ENCODE results near the gene FBF1.
A peak's percentile ranks its signal among the peaks of the same experiment; 100 is the strongest.

Gene FBF1

DNA sequence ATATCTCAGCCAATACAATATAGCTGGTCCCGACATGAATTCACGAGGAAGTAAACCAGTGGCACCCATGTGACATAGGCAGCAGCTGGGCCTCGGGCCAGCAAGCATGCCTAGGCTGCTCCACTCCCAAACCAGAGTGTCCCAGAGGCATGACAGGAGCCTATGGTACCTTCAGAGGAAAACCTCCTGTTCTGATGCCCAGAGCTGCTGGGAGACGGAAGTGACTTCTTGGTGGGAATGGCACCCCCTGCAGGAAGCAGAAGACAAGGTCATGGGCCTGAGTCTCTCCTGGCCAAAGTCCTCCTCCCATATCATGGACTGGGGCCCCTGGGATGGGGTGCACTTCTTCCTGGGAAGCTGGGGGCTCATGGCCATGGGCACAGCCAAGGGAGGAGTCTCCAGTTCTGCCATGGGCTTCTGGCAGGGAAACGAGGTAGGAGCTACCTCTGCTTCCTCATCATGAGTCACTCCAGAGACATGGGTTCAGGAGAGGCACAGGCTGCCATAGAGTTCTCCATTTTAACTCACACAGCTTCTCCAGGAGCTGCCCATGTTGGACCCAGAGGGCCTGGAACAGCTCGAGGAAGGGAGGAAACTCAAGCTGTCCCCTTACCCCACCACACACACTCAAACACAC is 13.4 kb downstream of the FBF1 start:
- Mint-ChIP-seq H3K27ac (no peak overlapping the region), H3K36me3 (ENCODE audit: low read depth) (peaks cover 1% of the 10 kb centered on the region), H3K4me1 (ENCODE audit: low read depth) (no peaks in the 10 kb centered on the region), H3K27me3 (ENCODE audit: low read depth) (no peaks in the 10 kb centered on the region), H3K9me3 (no peaks in the 10 kb centered on the region), H3K4me3 (no peak overlapping the region)

DNA sequence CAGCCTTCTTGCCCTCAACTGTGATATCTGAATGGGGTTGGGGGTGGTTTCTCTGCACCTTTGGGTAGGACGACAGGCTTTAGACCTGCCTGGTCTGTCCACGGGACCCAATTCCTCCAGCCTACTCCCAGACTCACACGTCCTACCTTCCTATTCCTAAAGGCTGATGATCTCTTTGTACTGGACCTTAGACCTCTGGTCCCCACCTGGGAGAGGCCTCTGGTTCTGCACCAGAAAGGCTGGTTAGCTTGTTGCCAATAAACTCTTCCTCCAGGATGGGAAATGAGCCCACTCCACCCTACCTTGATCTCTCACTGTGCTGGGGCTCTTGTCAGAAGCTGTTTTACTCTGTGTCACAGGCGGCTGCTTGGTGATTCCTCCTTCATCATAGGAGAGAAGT is 14.4 kb downstream of the FBF1 start:
- no peaks in the 10 kb centered on the region for H3K27me3 Mint-ChIP-seq (ENCODE audit: low read depth)
- no peak overlapping the region for H3K27ac Mint-ChIP-seq
- peaks cover 1% of the 10 kb centered on the region for H3K36me3 Mint-ChIP-seq (ENCODE audit: low read depth)
- H3K4me3 Mint-ChIP-seq = no peak overlapping the region
- H3K4me1 Mint-ChIP-seq (ENCODE audit: low read depth) = no peaks in the 10 kb centered on the region
- no peaks in the 10 kb centered on the region for H3K9me3 Mint-ChIP-seq

DNA sequence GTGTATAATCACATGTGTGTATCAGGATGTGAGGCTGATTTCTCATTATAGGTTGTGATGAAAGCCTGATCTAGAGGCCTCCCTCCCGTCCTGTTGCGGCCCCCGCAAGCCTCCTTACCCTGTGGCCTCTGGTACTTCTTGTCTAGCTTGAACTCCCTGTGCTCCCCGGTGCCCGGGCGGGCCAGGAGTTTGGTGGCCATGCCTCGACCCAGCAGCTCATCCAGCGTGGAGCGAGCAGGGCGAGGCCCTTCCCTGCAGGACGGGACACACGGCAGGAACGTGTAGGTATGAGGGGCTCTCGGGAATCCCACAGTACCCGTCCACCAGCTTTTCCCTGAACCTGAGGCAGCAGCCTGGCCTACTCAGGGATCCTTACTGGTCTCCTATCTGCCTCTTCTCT is 14.9 kb downstream of the FBF1 start:
- Mint-ChIP-seq H3K27me3 (ENCODE audit: low read depth) (no peaks in the 10 kb centered on the region), H3K27ac (no peak overlapping the region), H3K4me1 (ENCODE audit: low read depth) (no peaks in the 10 kb centered on the region), H3K36me3 (ENCODE audit: low read depth) (peaks cover 1% of the 10 kb centered on the region), H3K4me3 (no peak overlapping the region), H3K9me3 (no peaks in the 10 kb centered on the region)

DNA sequence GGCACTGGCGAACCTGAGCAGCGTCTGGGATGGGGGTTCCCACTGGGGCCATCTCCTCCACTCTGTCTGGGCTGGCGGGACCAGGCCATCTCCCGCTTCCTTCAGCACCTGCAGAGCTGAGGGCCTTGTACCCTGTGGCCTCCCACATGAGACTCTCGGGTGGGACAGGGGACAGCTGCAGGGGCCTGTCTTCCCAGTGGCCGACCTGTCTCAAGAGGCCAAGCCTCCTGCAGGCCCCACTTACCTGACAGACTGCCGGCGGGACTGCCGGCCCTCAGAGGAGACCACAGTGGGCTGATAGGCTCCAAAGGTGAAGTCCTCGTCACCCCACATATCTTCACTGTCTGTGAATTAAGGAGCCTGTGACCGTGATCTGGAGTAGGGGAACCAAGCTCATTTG is 15.7 kb downstream of the FBF1 start:
- H3K4me3 Mint-ChIP-seq = no peak overlapping the region
- H3K4me1 Mint-ChIP-seq (ENCODE audit: low read depth) = no peaks in the 10 kb centered on the region
- peaks cover 1% of the 10 kb centered on the region for H3K36me3 Mint-ChIP-seq (ENCODE audit: low read depth)
- no peaks in the 10 kb centered on the region for H3K9me3 Mint-ChIP-seq
- H3K27me3 Mint-ChIP-seq (ENCODE audit: low read depth) = no peaks in the 10 kb centered on the region
- no peak overlapping the region for H3K27ac Mint-ChIP-seq

DNA sequence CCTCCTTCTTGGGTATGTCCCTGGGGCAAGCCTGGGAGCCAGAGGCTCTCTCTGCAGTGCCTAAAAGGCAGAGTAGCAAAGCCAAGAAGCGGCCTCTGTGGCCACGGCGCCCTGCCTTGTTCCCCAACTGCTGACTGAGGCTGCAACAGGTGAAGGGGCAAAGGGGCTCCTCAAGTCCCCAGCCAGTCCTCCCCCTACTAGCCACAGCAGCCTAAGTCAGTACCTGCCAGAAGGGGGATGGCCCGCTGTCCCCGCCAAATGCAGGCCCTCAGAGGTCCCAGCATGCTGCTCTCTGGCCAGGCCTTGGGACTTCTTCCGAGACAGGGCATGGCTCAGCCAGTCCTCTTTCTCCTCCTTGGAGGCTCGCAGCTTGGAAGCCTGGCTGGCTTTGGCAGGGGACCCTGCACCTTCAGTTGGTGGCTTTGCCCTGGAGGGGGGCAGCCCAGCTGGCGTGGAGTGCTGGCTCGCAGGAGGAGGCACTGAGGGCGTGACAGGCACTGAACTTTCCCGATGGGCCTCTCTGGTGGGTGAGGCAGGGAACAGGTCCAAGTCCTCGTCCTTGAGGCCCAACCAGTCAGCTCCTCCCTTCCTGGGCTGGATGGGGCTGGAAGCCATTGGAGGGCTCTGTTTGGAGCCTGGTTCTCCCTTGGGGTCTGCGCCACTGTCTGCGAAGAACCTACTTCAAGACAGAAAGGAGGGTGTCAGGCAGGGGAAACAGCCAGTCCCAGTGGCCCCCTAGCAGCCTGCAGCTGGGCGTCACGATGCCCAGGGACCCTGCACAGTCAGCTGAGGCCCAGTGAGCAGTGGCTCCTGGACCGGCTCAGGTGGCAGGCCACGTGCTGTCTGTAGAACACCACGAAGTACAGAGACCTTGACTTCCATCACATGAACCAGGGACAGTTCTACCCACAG is 17.6 kb downstream of the FBF1 start:
- Mint-ChIP-seq H3K9me3 (no peaks in the 10 kb centered on the region), H3K27ac (no peak overlapping the region), H3K27me3 (ENCODE audit: low read depth) (no peaks in the 10 kb centered on the region), H3K4me3 (no peak overlapping the region), H3K36me3 (ENCODE audit: low read depth) (peaks cover 4% of the 10 kb centered on the region), H3K4me1 (ENCODE audit: low read depth) (no peaks in the 10 kb centered on the region)

DNA sequence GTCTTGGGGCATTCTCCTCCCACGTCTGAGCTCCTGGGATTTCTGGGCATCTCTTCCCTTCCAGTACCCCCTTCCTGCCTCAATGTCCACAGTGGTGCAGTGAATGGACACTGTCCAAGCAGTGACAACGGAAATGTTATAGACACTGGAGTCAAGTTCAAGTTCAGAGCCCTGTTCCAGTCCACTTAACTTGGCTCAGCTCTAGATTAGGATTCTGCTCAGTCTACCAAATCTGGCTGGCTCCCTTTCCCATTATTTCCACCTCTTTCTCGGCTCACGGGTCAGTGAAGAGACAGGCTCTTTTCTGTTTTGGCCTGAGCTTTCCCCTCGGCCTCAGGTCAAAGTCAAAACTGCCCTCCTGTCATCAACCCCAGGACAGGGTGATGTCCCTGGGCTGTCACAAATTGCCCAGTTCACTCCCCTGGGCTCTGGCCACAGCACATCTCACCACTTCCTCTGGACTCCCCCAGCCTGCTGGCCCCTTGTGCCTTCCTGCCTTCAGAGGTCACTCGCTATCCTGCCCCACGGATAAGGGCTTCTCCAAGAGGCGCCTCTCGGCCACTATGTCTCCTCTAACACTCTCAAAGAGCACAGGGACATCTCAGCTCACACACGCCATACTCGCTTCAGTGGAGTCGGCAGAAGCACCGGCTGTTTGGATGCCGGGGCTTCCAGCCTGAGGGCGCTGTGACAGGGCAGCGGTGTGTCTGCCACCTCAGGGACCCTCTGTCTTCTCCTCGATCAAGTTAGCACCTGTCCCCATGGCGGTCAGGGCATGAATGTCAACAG is 18.5 kb downstream of the FBF1 start:
- Mint-ChIP-seq H3K27ac (no peak overlapping the region), H3K27me3 (ENCODE audit: low read depth) (no peaks in the 10 kb centered on the region), H3K9me3 (no peaks in the 10 kb centered on the region), H3K4me1 (ENCODE audit: low read depth) (no peaks in the 10 kb centered on the region), H3K36me3 (ENCODE audit: low read depth) (peaks cover 3% of the 10 kb centered on the region), H3K4me3 (no peak overlapping the region)

DNA sequence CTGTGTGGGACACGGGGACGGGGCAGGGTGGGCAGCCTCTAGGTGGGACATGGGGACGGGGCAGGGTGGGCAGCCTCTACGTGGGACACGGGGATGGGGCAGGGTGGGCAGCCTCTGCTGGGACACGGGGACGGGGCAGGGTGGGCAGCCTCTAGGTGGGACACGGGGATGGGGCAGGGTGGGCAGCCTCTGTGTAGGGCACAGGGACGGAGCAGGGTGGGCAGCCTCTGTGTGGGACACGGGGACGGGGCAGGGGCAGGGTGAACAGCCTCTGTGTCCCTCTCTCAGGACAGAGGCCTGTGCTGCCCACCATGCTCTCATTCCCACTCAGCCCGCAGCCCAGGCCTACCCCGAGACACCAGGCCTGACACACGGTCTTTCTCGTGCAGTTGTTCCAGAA is 19.2 kb downstream of the FBF1 start:
- peaks cover 3% of the 10 kb centered on the region for H3K36me3 Mint-ChIP-seq (ENCODE audit: low read depth)
- no peaks in the 10 kb centered on the region for H3K9me3 Mint-ChIP-seq
- no peaks in the 10 kb centered on the region for H3K27me3 Mint-ChIP-seq (ENCODE audit: low read depth)
- no peak overlapping the region for H3K4me3 Mint-ChIP-seq
- H3K4me1 Mint-ChIP-seq (ENCODE audit: low read depth) = peaks cover 2% of the 10 kb centered on the region
- H3K27ac Mint-ChIP-seq = no peak overlapping the region

DNA sequence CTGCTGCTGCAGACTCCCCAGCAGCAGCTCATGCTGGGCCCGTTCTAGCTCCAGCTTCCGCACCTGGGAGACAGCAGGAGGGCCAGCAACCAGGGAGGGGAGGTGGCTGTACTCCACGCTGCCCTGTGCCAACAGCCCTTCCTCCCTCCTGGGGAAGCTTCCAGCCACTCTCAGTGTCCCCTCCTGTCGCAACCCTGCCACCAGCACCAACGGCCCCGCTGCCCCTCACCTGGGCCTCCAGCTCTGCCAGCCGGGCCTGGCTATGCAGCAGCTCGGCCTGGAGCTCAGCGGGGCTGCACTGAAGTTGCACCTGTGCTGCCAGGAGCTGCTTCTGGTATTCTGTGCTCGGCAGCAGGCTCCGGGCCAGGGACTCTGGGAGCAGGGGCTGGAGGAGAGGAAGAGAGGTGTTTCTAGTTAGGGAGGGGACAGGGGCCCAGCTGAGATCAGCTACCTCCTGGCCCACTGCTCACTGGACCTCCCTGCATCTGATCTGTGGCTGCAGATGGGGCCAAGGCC is 20.7 kb downstream of the FBF1 start:
- peaks cover 3% of the 10 kb centered on the region for H3K36me3 Mint-ChIP-seq (ENCODE audit: low read depth)
- no peaks in the 10 kb centered on the region for H3K27me3 Mint-ChIP-seq (ENCODE audit: low read depth)
- H3K4me1 Mint-ChIP-seq (ENCODE audit: low read depth) = peaks cover 2% of the 10 kb centered on the region
- H3K9me3 Mint-ChIP-seq = no peaks in the 10 kb centered on the region
- H3K4me3 Mint-ChIP-seq = no peak overlapping the region
- H3K27ac Mint-ChIP-seq = no peak overlapping the region

DNA sequence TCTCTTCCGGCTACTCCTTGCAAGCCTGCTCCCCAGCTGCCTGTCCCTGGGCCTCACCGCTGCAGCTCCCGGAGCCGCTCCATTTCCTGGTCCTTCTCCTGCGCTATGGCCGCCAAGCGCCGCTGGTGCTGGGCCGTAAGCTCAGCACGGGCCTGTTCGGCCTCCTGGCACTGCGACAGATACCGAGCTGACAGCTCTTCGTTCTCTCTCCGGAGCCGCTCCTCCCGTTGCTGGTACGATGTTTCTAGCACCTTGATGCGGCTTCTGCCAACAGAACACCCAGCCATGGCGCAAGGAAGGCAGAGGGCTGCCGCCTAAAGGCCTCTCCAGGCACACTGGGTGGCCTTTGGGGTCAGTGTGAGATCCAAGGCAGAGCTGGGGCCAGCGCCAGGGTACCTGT is 21.2 kb downstream of the FBF1 start:
- H3K27me3 Mint-ChIP-seq (ENCODE audit: low read depth) = no peaks in the 10 kb centered on the region
- peaks cover 3% of the 10 kb centered on the region for H3K36me3 Mint-ChIP-seq (ENCODE audit: low read depth)
- H3K27ac Mint-ChIP-seq = no peak overlapping the region
- H3K9me3 Mint-ChIP-seq = no peaks in the 10 kb centered on the region
- H3K4me3 Mint-ChIP-seq = no peak overlapping the region
- H3K4me1 Mint-ChIP-seq (ENCODE audit: low read depth) = peaks cover 2% of the 10 kb centered on the region

DNA sequence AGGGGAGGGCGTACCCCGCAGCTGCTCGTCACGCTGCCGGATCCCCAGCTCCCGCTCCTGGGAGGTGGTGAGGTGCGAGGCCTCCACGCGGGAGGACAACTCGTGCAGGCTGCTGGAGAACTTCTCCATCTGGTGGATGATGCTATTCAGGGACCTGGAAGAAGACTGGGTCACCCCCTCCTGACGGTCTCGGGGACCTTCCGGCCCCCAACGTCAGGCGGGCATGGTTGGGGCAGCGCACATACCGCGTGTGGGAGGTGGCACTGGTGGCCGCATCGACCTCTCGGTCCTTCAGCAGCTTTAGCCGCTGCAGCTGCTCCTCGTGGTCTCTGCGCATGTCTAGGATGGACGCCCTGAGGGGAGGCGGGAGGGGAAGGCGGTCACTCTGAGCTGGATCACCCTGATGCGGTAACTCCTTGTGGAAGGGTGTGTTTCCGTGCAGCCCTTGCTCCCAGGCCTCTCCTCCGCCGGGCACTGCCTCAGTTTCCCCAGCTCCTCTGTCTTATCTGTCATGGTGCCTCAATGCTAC is 22.9 kb downstream of the FBF1 start:
- Mint-ChIP-seq H3K36me3 (ENCODE audit: low read depth) (peaks cover 3% of the 10 kb centered on the region), H3K4me3 (no peak overlapping the region), H3K9me3 (no peaks in the 10 kb centered on the region), H3K27ac (no peak overlapping the region), H3K4me1 (ENCODE audit: low read depth) (peaks cover 2% of the 10 kb centered on the region), H3K27me3 (ENCODE audit: low read depth) (no peaks in the 10 kb centered on the region)

DNA sequence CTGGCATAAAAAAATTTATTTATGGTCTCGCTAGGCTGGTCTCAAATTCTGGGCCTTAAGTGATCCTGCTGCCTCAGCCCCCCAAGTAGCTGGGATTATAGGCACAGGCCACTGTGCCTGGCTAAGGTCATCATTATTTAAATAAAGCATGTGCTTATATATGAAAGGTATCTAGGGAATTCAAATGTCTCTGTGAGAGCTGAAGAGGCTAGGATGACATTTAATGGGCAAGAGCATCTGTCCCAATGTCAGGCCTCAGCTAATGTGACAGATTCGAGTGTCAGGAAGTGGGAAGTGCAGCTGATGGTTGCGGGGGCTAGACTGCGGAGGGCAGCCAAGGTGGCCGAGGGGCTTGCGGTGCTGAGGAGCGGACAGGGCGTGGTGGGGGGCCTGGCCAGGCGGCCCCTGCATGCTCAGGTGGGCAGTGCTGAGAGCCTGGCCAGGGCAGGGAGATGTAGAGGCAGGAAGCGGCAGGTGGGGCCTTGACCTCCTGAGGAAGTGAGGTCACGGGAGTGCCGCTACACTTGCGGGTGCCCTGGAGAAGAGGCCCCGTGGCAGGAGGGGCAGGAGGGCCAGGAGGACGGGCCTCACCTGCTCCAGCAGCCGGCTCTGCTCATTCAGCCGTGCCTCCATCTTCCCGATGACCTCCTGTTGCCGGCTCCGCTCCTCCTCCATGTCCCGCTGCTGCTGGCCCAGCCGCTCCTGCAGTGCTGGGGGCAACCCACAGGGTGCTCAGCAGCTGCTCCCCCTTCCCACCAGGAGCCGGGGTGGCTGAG is 23.5 kb downstream of the FBF1 start:
- Mint-ChIP-seq H3K4me3 (no peak overlapping the region), H3K4me1 (ENCODE audit: low read depth) (peaks cover 2% of the 10 kb centered on the region), H3K36me3 (ENCODE audit: low read depth) (peaks cover 3% of the 10 kb centered on the region), H3K27me3 (ENCODE audit: low read depth) (no peaks in the 10 kb centered on the region), H3K27ac (peak overlapping the region; percentile 64), H3K9me3 (no peaks in the 10 kb centered on the region)

DNA sequence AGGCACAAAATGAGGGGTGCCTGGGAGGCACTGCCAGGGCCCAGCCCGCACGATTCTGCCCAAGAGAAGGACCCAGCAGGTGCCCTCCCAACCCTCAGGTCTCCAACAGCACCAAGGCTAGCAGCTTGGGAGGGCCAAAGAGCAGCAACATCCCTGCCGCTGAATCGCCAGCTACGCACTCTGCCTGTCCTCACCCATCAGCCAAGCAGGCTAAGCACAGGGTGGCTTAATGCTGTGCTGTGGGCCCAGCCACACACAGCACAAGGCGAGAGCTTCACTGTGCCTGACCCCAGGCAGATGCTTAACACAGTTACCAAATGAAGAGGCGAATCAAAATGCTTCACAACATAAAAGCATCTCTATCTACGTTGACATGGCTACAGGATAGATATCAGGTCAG is 25.6 kb downstream of the FBF1 start:
- no peaks in the 10 kb centered on the region for H3K27me3 Mint-ChIP-seq (ENCODE audit: low read depth)
- no peak overlapping the region for H3K27ac Mint-ChIP-seq
- H3K4me1 Mint-ChIP-seq (ENCODE audit: low read depth) = peaks cover 2% of the 10 kb centered on the region

DNA sequence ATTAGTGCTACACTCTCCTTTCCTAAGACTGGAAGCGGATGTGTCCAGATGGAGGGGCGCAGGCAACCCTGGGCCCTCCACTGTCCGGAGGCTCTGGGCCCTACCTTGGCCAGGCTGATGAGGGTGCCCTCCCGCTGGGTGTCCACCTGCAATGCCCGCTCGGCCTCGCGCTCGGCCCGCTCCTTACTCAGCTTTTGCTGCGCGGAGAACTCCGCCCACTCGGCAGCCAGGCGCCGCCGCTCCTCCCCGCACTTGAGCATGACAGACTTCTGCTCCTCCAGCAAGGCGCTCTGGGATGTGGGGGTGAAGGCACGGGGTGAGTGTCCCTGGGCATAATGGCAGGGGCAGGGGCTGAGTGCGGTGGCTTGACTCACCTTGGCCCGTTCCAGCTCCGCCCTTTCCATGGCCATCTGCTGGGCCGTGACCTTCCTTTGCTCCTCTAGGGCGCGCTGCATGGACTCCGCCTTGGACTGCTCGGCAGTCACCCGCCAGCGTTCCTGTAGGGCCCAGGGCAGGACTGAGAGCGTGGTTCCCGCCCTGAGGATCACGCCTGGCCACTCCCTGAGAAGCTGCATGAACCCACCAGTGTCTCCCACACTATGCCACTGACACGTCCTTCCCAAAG is 26.1 kb downstream of the FBF1 start:
- H3K27me3 Mint-ChIP-seq (ENCODE audit: low read depth) = no peaks in the 10 kb centered on the region
- H3K4me3 Mint-ChIP-seq = no peak overlapping the region
- H3K9me3 Mint-ChIP-seq = no peaks in the 10 kb centered on the region
- peaks cover 3% of the 10 kb centered on the region for H3K36me3 Mint-ChIP-seq (ENCODE audit: low read depth)
- H3K27ac Mint-ChIP-seq = no peak overlapping the region
- H3K4me1 Mint-ChIP-seq (ENCODE audit: low read depth) = peaks cover 2% of the 10 kb centered on the region

More for the DNA sequence above, 25.6 kb downstream of the FBF1 start:
- peaks cover 3% of the 10 kb centered on the region for H3K36me3 Mint-ChIP-seq (ENCODE audit: low read depth)
- H3K4me3 Mint-ChIP-seq = no peak overlapping the region
- H3K9me3 Mint-ChIP-seq = no peaks in the 10 kb centered on the region

Measured in T-helper 1 cell treated with Interleukin-12 subunit alpha and Interleukin-12 subunit beta and Interleukin-4 antibody, amounts not matched to agents 30 μg/mL and 1 μg/mL, for 36 hours (primary cell).